ENCODE data around the gene MANBA.

GRCh38 chr4:102786279-102786678, 25.5 kb upstream of the MANBA start:
- no peak for TF ChIP-seq POLR2AphosphoS5 (IDR thresholded peaks at IDR 0.05)
- no peak for TF ChIP-seq POLR2A (IDR thresholded peaks at IDR 0.05)
- TF ChIP-seq CTCF (IDR thresholded peaks at IDR 0.05), result no peak

Measured in gastroesophageal sphincter (tissue), 3 donors.